NT2/D1 (cell line): ENCODE results near the gene R3HCC1L.

Experiments
- YY1 ChIP-seq: IDR thresholded peaks from 2 replicates; pipeline ENCODE4 v1.6.1; 2011; ENCODE audit not compliant: insufficient read length, insufficient read depth
- ZNF274 ChIP-seq: IDR thresholded peaks from 2 replicates; pipeline ENCODE4 v1.6.1; 2011; ENCODE audit warnings: mild to moderate bottlenecking, low read depth, low read length

- TF ChIP-seq YY1 (no peak), ZNF274 (no peak)
Observed at GRCh38 chr10:98106531-98106930, 27.9 kb upstream of the R3HCC1L start.
